NB4 (cell line): ENCODE results near the gene CCDC138.

ENCODE experiments used
- DNase-seq: peaks from one replicate; pipeline ENCODE4 v3.0.0; 2010; ENCODE audit warnings: low read depth
- H3K4me3 ChIP-seq: one replicate; pipeline ENCODE4 v1.5.1; 2011; ENCODE audit warnings: mild to moderate bottlenecking, low read depth, low read length, moderate library complexity
- CTCF ChIP-seq: IDR thresholded peaks from one replicate; pipeline ENCODE4 v1.5.1; 2012; ENCODE audit warnings: low read depth, low read length
- MAX ChIP-seq: IDR thresholded peaks from 2 replicates; pipeline ENCODE4 v1.6.1; 2011; ENCODE audit warnings: low read depth, low read length
- MYC ChIP-seq: IDR thresholded peaks from 2 replicates; pipeline ENCODE4 v1.6.1; 2011; ENCODE audit warnings: low read depth, low read length
- POLR2A ChIP-seq: IDR thresholded peaks from 2 replicates; pipeline ENCODE4 v1.6.1; 2011; ENCODE audit warnings: mild to moderate bottlenecking; ENCODE audit not compliant: insufficient read length; ENCODE audit errors: extremely low read depth

Gene CCDC138

GRCh38 chr2:108905176-108905575 is 118.6 kb downstream of the CCDC138 start:
- H3K4me3 ChIP-seq: no peak overlapping the region
- TF ChIP-seq POLR2A: no peak
- no peak for TF ChIP-seq MYC
- TF ChIP-seq MAX: no peak
- TF ChIP-seq CTCF: no peak
- DNase-seq: no peak

- TF ChIP-seq POLR2A (no peak), MYC (no peak), CTCF (no peak)
- DNase-seq: no peak
- no peak overlapping the region for H3K4me3 ChIP-seq
These were observed 119.3 kb downstream of the CCDC138 start for GRCh38 chr2:108905906-108906305.

- DNase-seq: no peak
- no peak for TF ChIP-seq POLR2A
- no peak for TF ChIP-seq CTCF
- no peak for TF ChIP-seq MYC
- TF ChIP-seq MAX: no peak
- H3K4me3 ChIP-seq: no peak overlapping the region
These were observed 120.0 kb downstream of the CCDC138 start for GRCh38 chr2:108906403-108907077.

GRCh38 chr2:108907822-108908712 is 121.5 kb downstream of the CCDC138 start:
- TF ChIP-seq POLR2A: no peak
- no peak for DNase-seq

GRCh38 chr2:108908713-108909070 is 122.1 kb downstream of the CCDC138 start:
- no peak for TF ChIP-seq POLR2A

More at GRCh38 chr2:108907822-108908712, 121.5 kb downstream of the CCDC138 start:
- H3K4me3 ChIP-seq: no peak overlapping the region

GRCh38 chr2:108909275-108909823 is 122.8 kb downstream of the CCDC138 start:
- no peak for DNase-seq
- TF ChIP-seq MAX (no peak), POLR2A (no peak), CTCF (no peak)
- H3K4me3 ChIP-seq: no peak overlapping the region

More at GRCh38 chr2:108908713-108909070, 122.1 kb downstream of the CCDC138 start:
- no peak for DNase-seq
- no peak overlapping the region for H3K4me3 ChIP-seq
